PFSK-1 (cell line): Measurements from ENCODE around the gene BANF2.

ENCODE experiments used
- FOXP2 ChIP-seq: optimal IDR thresholded peaks from 2 replicates; pipeline ENCODE3; 2011; ENCODE audit warnings: borderline replicate concordance, control low read depth, inconsistent platforms; ENCODE audit not compliant: insufficient read depth; ENCODE audit errors: extremely low read length, extremely low read depth
- SIN3A ChIP-seq: IDR thresholded peaks from 2 replicates; pipeline ENCODE4 v1.6.1; 2012; ENCODE audit warnings: mild to moderate bottlenecking, low read length, moderate library complexity, borderline replicate concordance; ENCODE audit not compliant: insufficient read depth
- TF ChIP-seq, protein P1 (sequence below), 2 experiments: IDR thresholded peaks; 2 replicates each; pipeline versions ENCODE4 v1.6.1 to v1.8.0; 2011 to 2012; ENCODE audit warnings: low read depth in 2 of 2, low read length in 2 of 2, control low read depth in 1 of 2, inconsistent platforms in 1 of 2, mild to moderate bottlenecking in 1 of 2, moderate library complexity in 1 of 2; ENCODE audit not compliant: insufficient read depth in 1 of 2

DNA sequence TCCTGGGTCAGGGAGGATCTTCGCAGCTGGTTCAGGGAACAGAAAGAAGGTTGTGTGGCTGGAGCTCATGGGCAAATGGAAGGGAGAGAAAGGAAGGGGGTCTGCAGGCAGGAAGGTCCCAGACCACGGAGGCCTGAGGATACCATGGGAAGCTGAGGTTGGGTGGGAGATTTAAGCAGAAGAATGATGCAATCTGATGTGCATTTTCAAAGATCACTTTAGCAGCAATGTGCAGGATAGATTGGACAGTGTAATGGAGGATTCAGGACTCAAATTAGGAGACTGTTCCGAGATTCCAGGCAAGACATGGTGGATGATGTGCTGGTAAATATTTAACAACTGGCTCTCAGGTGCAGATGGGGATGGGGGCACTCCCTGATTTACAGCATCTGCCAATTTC, 12.0 kb upstream of the BANF2 start:
- TF ChIP-seq, protein P1, sequence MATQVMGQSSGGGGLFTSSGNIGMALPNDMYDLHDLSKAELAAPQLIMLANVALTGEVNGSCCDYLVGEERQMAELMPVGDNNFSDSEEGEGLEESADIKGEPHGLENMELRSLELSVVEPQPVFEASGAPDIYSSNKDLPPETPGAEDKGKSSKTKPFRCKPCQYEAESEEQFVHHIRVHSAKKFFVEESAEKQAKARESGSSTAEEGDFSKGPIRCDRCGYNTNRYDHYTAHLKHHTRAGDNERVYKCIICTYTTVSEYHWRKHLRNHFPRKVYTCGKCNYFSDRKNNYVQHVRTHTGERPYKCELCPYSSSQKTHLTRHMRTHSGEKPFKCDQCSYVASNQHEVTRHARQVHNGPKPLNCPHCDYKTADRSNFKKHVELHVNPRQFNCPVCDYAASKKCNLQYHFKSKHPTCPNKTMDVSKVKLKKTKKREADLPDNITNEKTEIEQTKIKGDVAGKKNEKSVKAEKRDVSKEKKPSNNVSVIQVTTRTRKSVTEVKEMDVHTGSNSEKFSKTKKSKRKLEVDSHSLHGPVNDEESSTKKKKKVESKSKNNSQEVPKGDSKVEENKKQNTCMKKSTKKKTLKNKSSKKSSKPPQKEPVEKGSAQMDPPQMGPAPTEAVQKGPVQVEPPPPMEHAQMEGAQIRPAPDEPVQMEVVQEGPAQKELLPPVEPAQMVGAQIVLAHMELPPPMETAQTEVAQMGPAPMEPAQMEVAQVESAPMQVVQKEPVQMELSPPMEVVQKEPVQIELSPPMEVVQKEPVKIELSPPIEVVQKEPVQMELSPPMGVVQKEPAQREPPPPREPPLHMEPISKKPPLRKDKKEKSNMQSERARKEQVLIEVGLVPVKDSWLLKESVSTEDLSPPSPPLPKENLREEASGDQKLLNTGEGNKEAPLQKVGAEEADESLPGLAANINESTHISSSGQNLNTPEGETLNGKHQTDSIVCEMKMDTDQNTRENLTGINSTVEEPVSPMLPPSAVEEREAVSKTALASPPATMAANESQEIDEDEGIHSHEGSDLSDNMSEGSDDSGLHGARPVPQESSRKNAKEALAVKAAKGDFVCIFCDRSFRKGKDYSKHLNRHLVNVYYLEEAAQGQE (IDR thresholded peaks at IDR 0.05; ENCODE audit: insufficient read depth in 1 of 2, low read depth in 2 of 2, low read length in 2 of 2) = no peak
- TF ChIP-seq FOXP2 = no peak
- no peak for TF ChIP-seq SIN3A
